Stimulated activated CD4-positive, alpha-beta T cell treated with anti-CD3 and anti-CD28 coated beads, Interleukin-12 subunit alpha, Interleukin-12 subunit beta, amount 100 ng/mL, for 48 hours (primary cell): ENCODE measurements around the gene NUTM2E.
"Not testable (repeated sequence)": the region's sequence is repeated elsewhere in the genome, so short reads cannot be mapped to it uniquely, and the experiment has no call there.

ENCODE experiments used
- DNase-seq, 3 donors: peaks; one replicate each; pipeline ENCODE4 v3.0.0-alpha.2; 2020; ENCODE audit warnings: low read depth in 2 of 3, low spot score in 1 of 3

NUTM2E gene

DNA sequence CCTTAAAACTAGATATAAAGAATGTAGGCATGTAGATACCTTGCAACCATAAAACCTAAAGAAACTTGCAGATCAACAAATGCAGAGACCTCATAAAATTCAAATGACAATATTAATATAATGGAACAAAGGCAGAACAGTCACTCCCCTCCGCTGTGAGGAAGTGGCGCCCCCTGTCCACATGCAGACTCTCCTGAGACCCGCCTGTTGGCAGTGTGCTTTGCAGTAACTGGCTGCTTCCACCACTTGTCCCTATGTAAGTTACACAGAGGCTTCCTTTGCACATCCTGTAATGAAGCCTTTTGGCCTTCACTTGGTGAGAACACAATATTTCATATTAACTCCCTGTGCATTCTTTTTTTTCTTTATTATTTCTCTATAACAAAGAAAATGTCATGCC lies 36.3 kb downstream of the NUTM2E start:
- DNase-seq = not testable (repeated sequence)

DNA sequence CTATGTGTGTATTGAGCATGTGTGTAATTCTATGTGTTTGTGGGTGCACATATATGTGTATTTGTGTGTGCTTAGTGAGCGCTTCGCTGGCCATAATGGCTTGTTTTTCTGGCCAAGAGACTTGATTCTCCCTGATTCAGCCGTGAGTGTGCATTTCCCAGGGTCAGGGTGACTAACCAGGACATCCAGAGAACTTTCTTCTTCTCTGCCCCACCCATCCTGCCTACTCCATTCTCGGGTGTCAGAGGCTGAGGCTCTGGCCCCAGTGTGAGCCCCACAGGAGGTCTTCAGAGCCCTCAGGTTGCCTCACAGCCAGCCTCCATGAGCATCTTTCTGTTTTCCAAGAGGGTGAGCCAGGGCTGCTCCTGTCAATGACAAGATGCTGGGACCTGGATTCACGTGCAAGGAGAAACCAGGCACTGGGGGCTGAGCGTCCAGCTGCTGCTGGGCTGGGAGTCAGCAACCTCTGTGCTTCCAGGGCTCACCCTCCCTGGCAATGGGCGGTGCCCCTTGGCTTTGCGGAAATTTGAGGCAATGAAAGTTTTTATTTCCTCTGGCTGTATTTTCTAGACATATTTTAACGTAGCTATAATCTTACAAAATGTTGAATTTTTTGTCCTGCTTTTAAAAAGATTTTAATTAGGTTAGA lies 40.5 kb downstream of the NUTM2E start:
- not testable (repeated sequence) for DNase-seq

DNA sequence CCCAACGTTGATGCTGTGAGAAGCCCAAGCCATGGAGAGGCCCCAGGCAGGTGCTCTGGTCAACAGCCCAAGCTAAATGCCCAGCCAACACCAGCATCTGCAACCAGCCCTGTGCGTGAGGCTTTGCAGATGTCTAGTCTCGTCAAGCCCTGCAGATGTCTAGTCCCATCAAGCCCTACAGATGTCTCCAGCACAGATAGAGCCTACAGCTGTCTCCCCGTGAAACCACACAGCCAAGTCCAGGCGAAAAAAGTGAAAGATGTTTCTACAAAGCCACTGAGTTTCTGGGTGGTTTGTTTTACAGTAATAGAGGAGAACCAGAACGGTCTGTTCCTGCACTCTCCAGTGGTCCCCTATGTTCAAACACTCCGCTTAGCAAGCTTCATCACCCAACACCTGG lies 41.5 kb downstream of the NUTM2E start:
- not testable (repeated sequence) for DNase-seq

DNA sequence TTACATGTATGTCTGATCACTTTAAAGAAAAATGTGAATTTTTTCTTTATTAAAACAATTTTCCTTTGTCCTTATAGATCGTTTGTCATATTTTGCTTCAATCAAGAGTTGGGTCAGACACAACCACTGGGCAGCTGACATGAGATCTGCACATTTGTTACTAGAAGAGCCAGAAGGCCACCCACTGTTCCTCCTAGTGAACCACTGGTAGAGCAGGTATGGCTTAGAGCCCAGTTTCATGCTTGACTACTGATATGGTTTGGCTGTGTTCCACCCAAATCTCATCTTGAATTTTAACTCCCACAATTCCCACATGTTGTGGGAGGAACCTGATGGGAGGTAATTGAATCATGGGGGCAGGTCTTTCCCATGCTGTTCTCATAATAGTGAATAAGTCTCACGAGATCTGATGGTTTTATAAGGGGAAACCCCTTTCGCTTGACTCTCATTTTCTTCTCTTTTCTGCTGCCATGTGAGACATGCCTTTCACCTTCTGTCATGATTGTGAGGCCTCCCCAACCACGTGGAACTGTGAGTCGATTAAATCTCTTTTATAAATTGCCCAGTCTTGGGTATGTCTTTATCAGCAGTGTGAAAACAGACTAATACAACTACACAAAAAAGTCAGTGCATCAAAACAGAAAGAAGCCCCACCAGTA lies 43.0 kb downstream of the NUTM2E start:
- DNase-seq = peak in 1 of 3 donors; percentile 12

- not testable (repeated sequence) for DNase-seq
Observed at GRCh38 chr10:79871729-79872128, 45.2 kb downstream of the NUTM2E start.
